ENCODE results near the gene ABCB8. TPM values are rescaled to one million over a fixed set of nuclear protein-coding genes. Genes with fewer than 3 reads are reported as not detected.

The ABCB8 gene
- total RNA-seq, 1 donor from 2014 or later: 17.4 TPM

DNA sequence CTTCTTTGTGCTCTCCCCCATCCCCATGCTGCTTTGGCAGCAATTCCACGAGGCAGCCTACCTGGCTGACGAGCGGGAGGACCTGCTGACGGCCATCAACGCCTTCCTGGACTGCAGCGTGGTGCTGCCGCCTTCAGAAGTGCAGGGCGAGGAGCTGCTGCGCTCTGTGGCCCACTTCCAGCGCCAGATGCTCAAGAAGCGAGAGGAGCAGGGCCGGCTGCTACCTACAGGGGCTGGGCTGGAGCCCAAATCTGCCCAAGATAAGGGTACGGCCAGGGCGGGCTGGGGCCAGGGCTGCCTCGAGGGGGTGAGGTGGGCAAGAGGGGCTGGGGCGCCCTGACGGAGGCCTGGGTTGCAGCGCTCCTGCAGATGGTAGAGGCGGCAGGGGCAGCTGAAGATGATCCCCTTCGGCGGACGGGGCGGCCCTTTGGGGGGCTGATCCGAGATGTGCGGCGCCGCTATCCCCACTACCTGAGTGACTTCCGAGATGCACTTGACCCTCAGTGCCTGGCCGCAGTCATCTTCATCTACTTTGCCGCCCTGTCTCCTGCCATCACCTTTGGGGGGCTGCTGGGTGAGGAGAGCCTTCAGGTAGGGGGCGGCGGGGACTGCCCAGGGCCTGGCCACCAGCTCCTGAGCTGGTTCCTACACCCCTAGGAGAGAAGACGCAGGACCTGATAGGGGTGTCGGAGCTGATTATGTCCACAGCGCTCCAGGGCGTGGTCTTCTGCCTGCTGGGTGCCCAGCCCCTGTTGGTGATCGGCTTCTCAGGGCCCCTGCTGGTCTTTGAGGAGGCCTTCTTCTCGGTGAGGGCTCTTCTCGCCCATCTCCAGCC is 43.0 kb downstream of the ABCB8 start:
- no peak overlapping the region for H3K27ac Mint-ChIP-seq (ENCODE audit: unreplicated experiment)
- H3K27me3 Mint-ChIP-seq (ENCODE audit: unreplicated experiment): peaks cover 8% of the 10 kb centered on the region
- no peak for DNase-seq (ENCODE audit: low spot score)
- no peaks in the 10 kb centered on the region for H3K4me1 Mint-ChIP-seq (ENCODE audit: unreplicated experiment)
- peaks cover 27% of the 10 kb centered on the region for H3K36me3 Mint-ChIP-seq (ENCODE audit: low read depth, unreplicated experiment)
- H3K9me3 Mint-ChIP-seq (ENCODE audit: unreplicated experiment): no peaks in the 10 kb centered on the region
- TF ChIP-seq, protein P1, sequence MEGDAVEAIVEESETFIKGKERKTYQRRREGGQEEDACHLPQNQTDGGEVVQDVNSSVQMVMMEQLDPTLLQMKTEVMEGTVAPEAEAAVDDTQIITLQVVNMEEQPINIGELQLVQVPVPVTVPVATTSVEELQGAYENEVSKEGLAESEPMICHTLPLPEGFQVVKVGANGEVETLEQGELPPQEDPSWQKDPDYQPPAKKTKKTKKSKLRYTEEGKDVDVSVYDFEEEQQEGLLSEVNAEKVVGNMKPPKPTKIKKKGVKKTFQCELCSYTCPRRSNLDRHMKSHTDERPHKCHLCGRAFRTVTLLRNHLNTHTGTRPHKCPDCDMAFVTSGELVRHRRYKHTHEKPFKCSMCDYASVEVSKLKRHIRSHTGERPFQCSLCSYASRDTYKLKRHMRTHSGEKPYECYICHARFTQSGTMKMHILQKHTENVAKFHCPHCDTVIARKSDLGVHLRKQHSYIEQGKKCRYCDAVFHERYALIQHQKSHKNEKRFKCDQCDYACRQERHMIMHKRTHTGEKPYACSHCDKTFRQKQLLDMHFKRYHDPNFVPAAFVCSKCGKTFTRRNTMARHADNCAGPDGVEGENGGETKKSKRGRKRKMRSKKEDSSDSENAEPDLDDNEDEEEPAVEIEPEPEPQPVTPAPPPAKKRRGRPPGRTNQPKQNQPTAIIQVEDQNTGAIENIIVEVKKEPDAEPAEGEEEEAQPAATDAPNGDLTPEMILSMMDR (IDR thresholded peaks at IDR 0.05; ENCODE audit: unreplicated experiment): no peak
- no peak overlapping the region for H3K4me3 Mint-ChIP-seq (ENCODE audit: unreplicated experiment)

GRCh38 chr7:151073990-151074389 is 45.7 kb downstream of the ABCB8 start:
- Mint-ChIP-seq H3K4me1 (ENCODE audit: unreplicated experiment) (peaks cover 5% of the 10 kb centered on the region), H3K36me3 (ENCODE audit: low read depth, unreplicated experiment) (peaks cover 23% of the 10 kb centered on the region), H3K27ac (ENCODE audit: unreplicated experiment) (no peak overlapping the region), H3K4me3 (ENCODE audit: unreplicated experiment) (no peak overlapping the region), H3K27me3 (ENCODE audit: unreplicated experiment) (peaks cover 13% of the 10 kb centered on the region), H3K9me3 (ENCODE audit: unreplicated experiment) (no peaks in the 10 kb centered on the region)
- TF ChIP-seq, protein P1 (IDR thresholded peaks at IDR 0.05; ENCODE audit: unreplicated experiment): no peak
- no peak for DNase-seq (ENCODE audit: low spot score)

- Mint-ChIP-seq H3K27ac (ENCODE audit: unreplicated experiment) (no peak overlapping the region), H3K4me1 (ENCODE audit: unreplicated experiment) (peaks cover 12% of the 10 kb centered on the region), H3K27me3 (ENCODE audit: unreplicated experiment) (peaks cover 18% of the 10 kb centered on the region), H3K9me3 (ENCODE audit: unreplicated experiment) (no peaks in the 10 kb centered on the region), H3K4me3 (ENCODE audit: unreplicated experiment) (no peak overlapping the region), H3K36me3 (ENCODE audit: low read depth, unreplicated experiment) (peaks cover 21% of the 10 kb centered on the region)
- TF ChIP-seq, protein P1 (IDR thresholded peaks at IDR 0.05; ENCODE audit: unreplicated experiment): no peak
- DNase-seq (ENCODE audit: low spot score): no peak
These were observed 46.8 kb downstream of the ABCB8 start for GRCh38 chr7:151074817-151075661.

DNA sequence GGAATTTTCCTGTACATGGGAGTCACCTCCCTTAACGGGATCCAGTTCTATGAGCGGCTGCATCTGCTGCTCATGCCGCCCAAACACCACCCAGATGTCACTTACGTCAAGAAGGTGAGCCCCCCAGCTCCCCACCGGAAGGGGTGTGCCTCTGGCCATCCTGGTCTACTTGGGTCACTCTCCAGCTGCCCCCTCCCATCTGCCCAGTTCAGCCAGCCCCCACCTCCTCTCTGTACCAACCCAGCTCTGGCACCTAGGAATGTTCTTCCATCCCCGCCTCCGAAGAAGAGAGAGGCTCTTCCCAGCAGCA is 47.4 kb downstream of the ABCB8 start:
- peaks cover 18% of the 10 kb centered on the region for H3K27me3 Mint-ChIP-seq (ENCODE audit: unreplicated experiment)
- no peaks in the 10 kb centered on the region for H3K9me3 Mint-ChIP-seq (ENCODE audit: unreplicated experiment)
- no peak overlapping the region for H3K27ac Mint-ChIP-seq (ENCODE audit: unreplicated experiment)
- TF ChIP-seq, protein P1 (IDR thresholded peaks at IDR 0.05; ENCODE audit: unreplicated experiment): no peak
- DNase-seq (ENCODE audit: low spot score): no peak
- H3K4me1 Mint-ChIP-seq (ENCODE audit: unreplicated experiment): peaks cover 13% of the 10 kb centered on the region
- peaks cover 21% of the 10 kb centered on the region for H3K36me3 Mint-ChIP-seq (ENCODE audit: low read depth, unreplicated experiment)
- no peak overlapping the region for H3K4me3 Mint-ChIP-seq (ENCODE audit: unreplicated experiment)
